ENCODE results near the gene XRCC3.

DNA sequence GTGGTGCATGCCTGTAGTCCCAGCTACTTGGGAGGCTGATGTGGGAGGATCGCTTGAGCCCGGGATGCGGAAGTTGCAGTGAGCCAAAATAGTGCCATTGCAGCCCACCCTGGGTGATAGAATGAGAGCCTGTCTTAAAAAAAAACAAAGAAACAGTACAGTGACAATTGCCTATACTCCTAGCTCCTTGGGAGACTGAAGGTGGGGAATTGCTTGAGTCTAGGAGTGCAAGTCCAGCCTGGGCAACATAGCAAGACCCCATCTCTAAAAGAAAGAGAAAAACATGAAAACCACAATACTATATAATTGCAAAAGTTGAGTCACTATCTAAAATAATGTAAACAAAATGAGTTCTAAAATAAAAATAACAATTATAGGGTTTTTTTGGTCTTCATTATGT is 66.2 kb downstream of the XRCC3 start:
- TF ChIP-seq CTCF (IDR thresholded peaks at IDR 0.05; ENCODE audit: low read depth, low read length) (no peak), POLR2A (IDR thresholded peaks at IDR 0.05; ENCODE audit: extremely low read depth, insufficient read length) (no peak), MAX (IDR thresholded peaks at IDR 0.05; ENCODE audit: low read depth, low read length) (no peak), MYC (IDR thresholded peaks at IDR 0.05; ENCODE audit: low read depth, low read length) (no peak)

All from NB4 (cell line).